HG03558 (cell line): Measurements from ENCODE around the gene HPCAL1.

Experiments
- ATAC-seq: cut with Tn5 transposase; IDR thresholded peaks from one replicate; pipeline ENCODE4 v1.9.1; 2021; ENCODE audit warnings: moderate number of reproducible peaks; ENCODE audit not compliant: unreplicated experiment; ENCODE audit errors: extremely low read depth

The HPCAL1 gene

DNA sequence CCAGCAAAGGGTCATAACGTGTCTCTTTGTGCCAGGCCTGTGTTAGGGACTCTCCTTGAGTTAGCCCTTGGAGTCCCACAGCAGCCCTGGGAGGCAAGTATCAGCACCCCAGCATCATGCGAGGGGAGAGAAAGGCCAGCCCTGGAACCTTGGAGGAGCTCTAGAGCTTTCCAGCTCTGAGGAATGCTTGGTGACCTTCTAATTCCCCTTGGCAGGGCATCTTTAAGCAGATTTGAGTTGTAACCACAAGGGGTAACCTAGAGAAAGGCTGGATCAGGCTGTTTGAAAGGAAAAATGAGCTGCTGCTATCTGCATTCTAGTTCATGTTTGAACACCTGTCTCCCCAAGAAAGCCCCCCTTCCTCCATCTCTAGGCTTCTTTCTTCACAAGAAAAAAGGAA lies 169.3 kb downstream of the HPCAL1 start:
- ATAC-seq, result no peak

DNA sequence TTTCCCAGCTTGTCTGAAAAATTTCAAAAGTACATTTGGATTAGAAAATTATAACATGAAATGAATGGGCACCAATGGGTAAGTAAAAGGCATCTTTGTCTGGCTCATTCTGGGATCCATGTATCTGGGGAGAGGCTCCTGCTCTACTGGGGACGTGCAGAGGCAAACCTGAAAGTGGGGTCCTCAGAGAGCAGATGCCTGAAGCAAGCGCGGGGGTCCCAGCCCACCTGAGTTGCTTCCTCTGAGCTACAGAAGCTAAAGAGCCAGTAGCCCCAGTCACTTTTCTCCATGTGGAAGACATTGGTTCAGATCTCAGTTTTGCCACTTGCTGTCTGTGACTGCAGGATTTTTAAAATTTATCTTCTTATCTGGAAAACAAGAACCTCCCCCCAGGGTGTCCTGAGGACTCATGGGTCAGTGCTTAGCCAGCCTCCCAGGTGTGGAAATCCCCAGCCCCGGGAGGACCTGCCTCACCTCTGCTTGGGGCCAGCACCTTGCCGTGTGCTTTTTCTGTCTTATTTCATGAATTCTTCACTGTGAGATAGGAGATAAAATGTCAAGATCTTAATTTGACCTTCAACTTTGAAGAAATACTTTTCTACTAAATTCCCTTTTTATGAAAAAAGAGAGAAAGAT lies 170.5 kb downstream of the HPCAL1 start:
- ATAC-seq, result no peak

DNA sequence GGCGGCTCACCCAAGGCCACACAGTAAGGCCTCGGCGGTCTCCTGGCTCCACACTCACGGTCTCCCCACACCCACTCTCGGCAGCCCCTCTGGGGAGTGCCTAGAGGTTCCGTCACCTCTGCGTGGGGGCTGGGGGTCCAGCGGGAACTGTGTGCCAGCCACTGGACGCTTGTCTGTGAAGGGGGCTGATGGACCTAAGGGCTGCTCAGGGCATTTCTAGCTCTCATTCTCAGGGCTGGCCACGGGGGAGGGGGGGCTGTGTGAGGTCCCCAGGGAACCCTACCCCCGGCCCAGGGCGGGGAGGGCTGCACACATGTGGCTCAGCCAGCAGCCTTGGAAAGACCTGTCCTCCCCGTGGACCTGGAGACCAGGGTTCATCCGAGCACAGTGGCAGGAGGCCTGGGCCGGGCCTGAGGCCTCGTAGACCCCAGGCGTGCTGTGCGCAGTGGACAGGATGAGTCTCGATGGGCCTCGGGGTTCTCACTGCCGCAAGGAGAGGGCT lies 172.6 kb downstream of the HPCAL1 start:
- ATAC-seq, result no peak

DNA sequence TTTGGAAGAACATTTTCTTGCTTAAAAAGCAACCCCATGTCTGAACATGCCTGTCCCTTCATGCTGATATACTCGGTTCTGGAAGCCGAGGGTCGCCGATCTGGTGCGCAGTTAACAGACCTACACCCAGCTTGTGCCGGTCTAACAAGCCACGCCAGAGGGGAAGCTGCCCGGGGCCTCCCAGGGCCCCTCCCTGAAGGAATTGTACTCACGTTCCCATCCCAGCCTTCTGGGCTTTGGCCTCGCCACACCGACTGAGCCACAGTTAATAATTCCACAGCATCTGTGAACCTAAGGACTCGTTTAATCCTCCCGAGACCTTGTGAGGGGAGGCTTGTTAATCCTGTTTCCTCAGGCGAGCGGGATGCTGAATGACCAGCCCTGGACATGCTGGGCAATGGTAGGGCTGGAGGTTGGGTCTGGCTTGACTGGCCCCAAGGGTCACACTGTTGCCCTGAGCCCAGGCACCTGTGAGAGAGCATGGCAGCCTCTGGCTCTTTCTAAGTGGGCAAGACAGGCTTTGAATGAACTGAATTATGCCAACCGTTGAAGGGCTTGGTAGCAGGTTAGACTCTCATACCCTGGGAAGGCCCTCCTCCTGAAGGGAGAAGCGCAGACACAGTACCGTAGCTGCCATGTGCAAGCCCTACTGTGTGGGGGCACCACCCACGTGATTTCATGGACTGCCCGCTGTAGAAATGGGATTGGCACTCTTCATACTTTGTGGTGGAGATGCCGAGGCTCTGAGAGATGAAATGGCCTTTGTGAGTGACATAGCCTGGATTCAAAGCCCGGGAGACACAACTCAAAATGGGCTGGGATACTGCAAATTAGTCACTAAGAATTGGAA lies 173.3 kb downstream of the HPCAL1 start:
- ATAC-seq, result no peak

DNA sequence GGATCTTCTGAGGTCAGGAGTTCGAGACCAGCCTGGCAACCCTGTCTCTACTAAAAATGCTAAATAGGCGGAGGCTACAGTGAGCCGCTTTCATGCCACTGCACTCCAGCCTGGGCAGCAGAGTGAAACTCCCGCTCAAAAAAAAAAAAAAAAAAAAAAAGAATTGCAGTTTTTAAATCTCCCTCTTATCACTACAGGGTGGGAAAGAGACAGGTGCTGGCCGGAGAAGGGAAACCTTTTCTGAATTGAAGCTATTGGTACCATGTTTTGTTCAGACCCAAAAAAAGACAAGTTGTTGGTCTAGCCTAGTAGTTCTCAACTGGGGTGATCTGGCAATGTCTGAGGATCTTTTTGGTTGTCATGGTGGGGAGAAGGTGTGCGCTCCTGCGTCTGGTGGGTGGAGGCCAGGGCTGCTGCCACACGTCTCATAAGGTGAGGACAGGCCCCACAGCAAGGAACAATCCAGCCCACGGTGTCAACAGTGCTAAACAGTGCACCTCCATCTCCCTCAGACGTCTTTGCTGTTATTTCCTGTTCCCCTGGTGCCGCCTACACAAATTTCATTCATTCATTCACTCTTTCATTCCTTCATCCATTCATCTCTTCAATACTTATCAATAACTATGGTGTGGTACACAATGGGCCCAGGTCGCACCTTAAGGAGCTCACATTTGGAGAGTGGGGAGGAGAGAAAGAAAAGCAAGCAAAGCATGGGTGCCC lies 174.2 kb downstream of the HPCAL1 start:
- ATAC-seq, result no peak
